Gastroesophageal sphincter (tissue), 4 donors: ENCODE results near the gene TMEM238. TPM values are rescaled to one million over a fixed set of nuclear protein-coding genes. Genes with fewer than 3 reads are reported as not detected.

Experiments
- ATAC-seq: fragments of 150-250 bp; one replicate; pipeline ENCODE4 v1.9.1; 2016; ENCODE audit warnings: mild to moderate bottlenecking, moderate library complexity
- H3K27ac ChIP-seq, 4 donors: fragments of 200-600 bp; sonication (generic) in 3 of 4; 1 replicate in 3 of 4; 2 replicates in 1 of 4; pipeline ENCODE4 v1.5.1; 2016 to 2019
- H3K27me3 ChIP-seq: fragments of 200-600 bp; sonication (generic); one replicate; pipeline ENCODE4 v1.5.1; 2019
- H3K36me3 ChIP-seq, 2 donors: fragments of 200-600 bp; sonication (generic); one replicate each; pipeline ENCODE4 v1.5.1; 2019; ENCODE audit warnings: control low read depth in 1 of 2
- H3K4me1 ChIP-seq, 3 donors: fragments of 200-600 bp; sonication (generic); 1 replicate in 2 of 3; 2 replicates in 1 of 3; pipeline ENCODE4 v1.5.1; 2016 to 2019; ENCODE audit warnings: control low read depth in 2 of 3
- H3K4me3 ChIP-seq, 2 donors: fragments of 200-600 bp; sonication (generic); one replicate each; pipeline ENCODE4 v1.5.1; 2019; ENCODE audit warnings: mild to moderate bottlenecking in 1 of 2, moderate library complexity in 1 of 2
- H3K9me3 ChIP-seq, 3 donors: fragments of 200-600 bp; sonication (generic); one replicate each; pipeline ENCODE4 v1.5.1; 2017 to 2019; ENCODE audit warnings: control low read depth in 2 of 3
- EP300 ChIP-seq: sonication (generic); formaldehyde crosslinking; IDR thresholded peaks from one replicate; pipeline ENCODE4 v1.6.1; 2017; ENCODE audit warnings: antibody characterized with exemption, mild to moderate bottlenecking
- POLR2A ChIP-seq, 2 donors: fragments of 450-650 bp; IDR thresholded peaks; one replicate each; pipeline ENCODE4 v1.6.1; 2017; ENCODE audit warnings: antibody characterized with exemption in 2 of 2, mild to moderate bottlenecking in 2 of 2, moderate library complexity in 1 of 2
- POLR2AphosphoS5 ChIP-seq: sonication (generic); formaldehyde crosslinking; IDR thresholded peaks from one replicate; pipeline ENCODE4 v1.6.1; 2017; ENCODE audit warnings: antibody characterized with exemption
- WGBS, 2 donors: methylation state at CpG; one replicate each; pipeline ENCODE4 v1.1.5; 2018; ENCODE audit warnings: low coverage in 1 of 2; 5-methylcytosine and 5-hydroxymethylcytosine counted together
- total RNA-seq, 4 donors: library from RNA; depleted of rRNA; stranded (reverse); fragments of >200 nt; gene quantifications; one replicate each; pipeline ENCODE4 v1.1.0, GENCODE V29; 2016
- TF ChIP-seq, protein P1 (sequence below), 4 experiments: fragments of 200-600 bp in 2 of 4; fragments of 450-650 bp in 2 of 4; sonication (generic) in 1 of 4; IDR thresholded peaks; one replicate each; pipeline ENCODE4 v1.5.1; 2017 to 2019; ENCODE audit warnings: antibody characterized with exemption in 4 of 4, mild to moderate bottlenecking in 2 of 4, moderate library complexity in 2 of 4

TMEM238 gene
- total RNA-seq, 4 donors from 2014 or later: 1.6 to 6.0 TPM; not detected in 2

DNA sequence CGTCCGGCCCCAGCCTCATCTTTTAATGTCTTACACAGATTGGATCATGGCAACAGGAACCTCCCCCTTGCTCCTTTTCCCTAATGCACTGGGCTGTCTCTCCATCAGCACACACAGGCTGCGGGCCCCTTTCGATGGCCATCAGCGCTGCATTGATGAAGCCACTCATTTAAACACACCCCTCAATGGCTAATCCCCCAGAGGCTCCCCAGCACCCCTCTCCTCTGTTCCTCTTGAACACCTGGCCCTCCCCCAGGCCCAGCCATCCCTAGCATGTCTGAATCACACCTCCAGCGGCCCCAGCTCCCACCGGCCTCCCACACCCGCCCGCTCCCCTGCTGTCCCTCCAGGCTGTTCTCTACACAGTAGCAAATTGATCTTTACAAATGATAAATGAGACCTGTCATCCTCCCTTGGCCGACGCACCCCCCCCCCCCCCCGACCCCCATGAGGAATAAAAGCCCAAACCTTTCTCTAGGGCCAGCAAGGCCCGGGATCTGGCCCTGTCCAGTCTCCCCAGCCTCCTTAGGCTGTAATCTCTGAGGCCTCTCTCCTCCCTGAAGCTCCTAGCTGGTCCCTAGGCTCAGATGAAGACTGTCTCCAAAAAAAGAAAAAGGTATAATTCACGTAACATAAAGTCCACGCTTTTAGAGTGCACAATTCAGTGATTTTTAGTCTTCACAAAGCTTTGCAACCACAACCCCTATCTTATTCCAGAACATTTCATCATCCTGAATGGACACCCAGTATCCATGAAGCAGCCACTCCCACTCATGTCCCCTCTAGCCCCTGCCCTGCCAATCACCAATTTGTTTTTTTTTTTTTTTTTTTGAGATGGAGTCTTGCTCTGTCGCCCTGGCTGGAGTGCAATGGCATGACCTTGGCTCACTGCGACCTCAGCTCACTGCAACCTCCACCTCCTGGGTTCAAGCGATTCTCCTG lies 9.0 kb upstream of the TMEM238 start:
- H3K4me3 ChIP-seq: no peak overlapping the region
- TF ChIP-seq EP300: no peak
- no peak for TF ChIP-seq POLR2AphosphoS5
- TF ChIP-seq, protein P1, sequence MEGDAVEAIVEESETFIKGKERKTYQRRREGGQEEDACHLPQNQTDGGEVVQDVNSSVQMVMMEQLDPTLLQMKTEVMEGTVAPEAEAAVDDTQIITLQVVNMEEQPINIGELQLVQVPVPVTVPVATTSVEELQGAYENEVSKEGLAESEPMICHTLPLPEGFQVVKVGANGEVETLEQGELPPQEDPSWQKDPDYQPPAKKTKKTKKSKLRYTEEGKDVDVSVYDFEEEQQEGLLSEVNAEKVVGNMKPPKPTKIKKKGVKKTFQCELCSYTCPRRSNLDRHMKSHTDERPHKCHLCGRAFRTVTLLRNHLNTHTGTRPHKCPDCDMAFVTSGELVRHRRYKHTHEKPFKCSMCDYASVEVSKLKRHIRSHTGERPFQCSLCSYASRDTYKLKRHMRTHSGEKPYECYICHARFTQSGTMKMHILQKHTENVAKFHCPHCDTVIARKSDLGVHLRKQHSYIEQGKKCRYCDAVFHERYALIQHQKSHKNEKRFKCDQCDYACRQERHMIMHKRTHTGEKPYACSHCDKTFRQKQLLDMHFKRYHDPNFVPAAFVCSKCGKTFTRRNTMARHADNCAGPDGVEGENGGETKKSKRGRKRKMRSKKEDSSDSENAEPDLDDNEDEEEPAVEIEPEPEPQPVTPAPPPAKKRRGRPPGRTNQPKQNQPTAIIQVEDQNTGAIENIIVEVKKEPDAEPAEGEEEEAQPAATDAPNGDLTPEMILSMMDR (IDR thresholded peaks at IDR 0.05): no peak
- TF ChIP-seq POLR2A (IDR thresholded peaks at IDR 0.05): no peak
- H3K27ac ChIP-seq: no peak overlapping the region
- no peaks in the 10 kb centered on the region for H3K27me3 ChIP-seq
- peaks cover 0 to 43% (median 12%) of the 10 kb centered on the region in 3 donors for H3K4me1 ChIP-seq
- ATAC-seq: no peak
- WGBS, 2 donors: 64 to 65% methylated on average over 6 to 13 of the region's 18 CpGs
- H3K9me3 ChIP-seq: no peaks in the 10 kb centered on the region
- H3K36me3 ChIP-seq: peaks cover 0 to 41% of the 10 kb centered on the region in 2 donors

DNA sequence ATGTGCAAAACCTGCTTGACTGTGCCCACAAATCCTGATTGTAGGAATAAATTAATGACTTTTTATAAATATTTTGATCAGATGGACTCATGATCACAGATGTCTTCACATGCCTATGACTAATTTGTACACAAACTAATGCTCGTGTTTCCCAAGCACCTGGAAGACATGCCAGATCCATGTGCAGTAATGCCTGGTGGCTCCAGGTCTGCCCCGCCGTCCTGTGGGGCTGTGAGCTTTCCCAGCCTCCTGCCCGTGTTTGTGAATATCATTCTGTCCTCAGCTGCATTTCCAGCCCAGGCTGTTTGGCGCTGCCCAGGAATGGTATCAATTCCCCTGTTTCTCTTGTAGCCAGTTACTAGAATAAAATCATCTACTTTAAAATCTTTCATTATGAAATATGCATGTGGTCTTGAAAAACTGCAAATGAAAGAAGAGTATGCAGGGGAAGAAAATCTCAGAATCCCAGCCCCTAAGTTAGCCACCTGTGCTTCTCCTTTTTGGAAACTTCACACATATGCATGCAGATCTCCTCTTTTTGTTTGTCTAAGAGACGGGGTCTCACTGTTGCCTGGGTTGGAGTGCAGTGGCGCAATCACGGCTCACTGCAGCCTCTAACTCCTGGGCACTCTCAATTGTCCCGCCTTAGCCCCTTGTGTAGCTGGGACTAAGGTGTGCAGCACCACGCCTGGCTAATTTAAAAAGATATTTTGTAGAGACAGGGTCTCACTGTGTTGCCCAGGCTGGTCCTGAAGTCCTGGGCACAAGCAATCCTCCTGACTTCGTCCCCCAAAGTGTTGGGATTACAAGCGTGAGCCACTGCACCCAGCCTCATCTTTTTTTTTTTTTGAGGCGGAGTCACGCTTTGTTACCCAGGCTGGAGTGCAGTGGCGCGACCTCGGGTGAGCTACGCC lies 7.9 kb upstream of the TMEM238 start:
- Histone ChIP-seq H3K4me3 (no peak overlapping the region), H3K27ac (peak overlapping the region in 1 of 4 donors; percentile 23), H3K4me1 (peaks cover 0 to 54% (median 23%) of the 10 kb centered on the region in 3 donors), H3K27me3 (no peaks in the 10 kb centered on the region), H3K36me3 (peaks cover 0 to 52% of the 10 kb centered on the region in 2 donors), H3K9me3 (no peaks in the 10 kb centered on the region)
- peak; percentile 63 for ATAC-seq
- TF ChIP-seq POLR2AphosphoS5: no peak
- TF ChIP-seq, protein P1 (IDR thresholded peaks at IDR 0.05): no peak
- TF ChIP-seq EP300: no peak
- TF ChIP-seq POLR2A (IDR thresholded peaks at IDR 0.05): no peak
- WGBS, 2 donors: 53 to 69% methylated on average over 5 to 16 of the region's 18 CpGs

DNA sequence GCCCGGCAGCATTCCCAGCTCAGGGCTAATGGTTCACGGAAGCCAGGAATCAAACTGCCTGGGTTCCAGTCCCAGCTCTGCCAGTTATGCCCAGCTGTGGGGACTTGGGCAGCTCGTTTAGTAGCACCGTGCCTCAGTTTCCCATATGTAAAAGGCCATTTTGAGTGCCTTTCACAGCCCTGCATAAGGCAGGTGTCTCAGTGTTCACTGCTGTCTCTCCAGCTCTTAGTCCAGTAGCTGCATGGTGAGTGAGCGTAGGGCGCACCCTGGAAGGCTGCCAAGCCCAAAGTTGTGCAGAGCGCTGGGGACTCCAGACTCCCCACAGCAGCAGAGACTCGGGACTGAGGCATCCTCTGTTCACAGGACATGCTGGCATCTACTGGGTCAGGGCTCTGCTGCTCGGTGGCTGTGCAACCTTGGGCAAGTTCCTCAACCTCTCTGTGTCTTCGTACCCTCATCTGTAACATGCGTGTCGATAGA lies 7.1 kb upstream of the TMEM238 start:
- no peak overlapping the region for H3K4me3 ChIP-seq
- no peaks in the 10 kb centered on the region for H3K9me3 ChIP-seq
- peaks cover 0 to 52% of the 10 kb centered on the region in 2 donors for H3K36me3 ChIP-seq
- TF ChIP-seq EP300 (no peak), POLR2AphosphoS5 (no peak), POLR2A (IDR thresholded peaks at IDR 0.05) (no peak)
- TF ChIP-seq, protein P1 (IDR thresholded peaks at IDR 0.05): no peak
- H3K27me3 ChIP-seq: no peaks in the 10 kb centered on the region
- 80 to 92% methylated on average over 1 to 5 of the region's 12 CpGs for WGBS, 2 donors
- ATAC-seq: no peak
- peak overlapping the region in 2 of 4 donors; percentile 4 to 23 for H3K27ac ChIP-seq
- peaks cover 0 to 61% (median 28%) of the 10 kb centered on the region in 3 donors for H3K4me1 ChIP-seq

DNA sequence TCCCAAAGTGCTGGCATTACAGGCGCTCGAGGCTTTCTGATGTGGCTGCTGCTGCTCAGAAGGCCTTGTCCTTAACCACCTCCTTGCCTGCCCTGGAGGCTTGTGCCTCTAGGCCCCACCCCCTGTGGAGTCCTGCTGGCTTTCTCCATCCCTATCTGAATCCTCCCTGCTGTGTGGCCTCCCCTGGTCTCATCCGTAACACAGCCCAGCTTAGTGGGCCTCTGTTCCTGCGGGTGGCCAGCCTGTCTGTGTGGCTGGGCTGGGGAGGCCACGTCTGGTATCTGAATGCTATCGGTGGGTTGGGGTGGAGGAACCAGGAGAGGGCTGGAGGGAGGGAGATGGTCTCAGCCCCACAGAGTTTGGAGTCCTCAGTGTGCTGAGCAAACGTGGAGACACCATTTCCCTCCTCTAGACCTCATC lies 6.4 kb upstream of the TMEM238 start:
- TF ChIP-seq POLR2A (IDR thresholded peaks at IDR 0.05) (no peak), POLR2AphosphoS5 (no peak)
- TF ChIP-seq, protein P1 (IDR thresholded peaks at IDR 0.05): no peak
- H3K9me3 ChIP-seq: no peaks in the 10 kb centered on the region
- H3K36me3 ChIP-seq: peaks cover 0 to 52% of the 10 kb centered on the region in 2 donors
- WGBS, 2 donors: 53 to 86% methylated on average over 1 to 2 of the region's 7 CpGs
- H3K4me1 ChIP-seq: peaks cover 0 to 63% (median 28%) of the 10 kb centered on the region in 3 donors
- H3K27me3 ChIP-seq: no peaks in the 10 kb centered on the region
- H3K27ac ChIP-seq: peak overlapping the region in 1 of 4 donors; percentile 4
- no peak overlapping the region for H3K4me3 ChIP-seq
- ATAC-seq: no peak
